NCI-H2029 (cell line): ENCODE measurements around the gene ZBTB25.
A peak's percentile ranks its signal among the peaks of the same experiment; 100 is the strongest.
"Not testable (repeated sequence)": the region's sequence is repeated elsewhere in the genome, so short reads cannot be mapped to it uniquely, and the experiment has no call there.

Source experiments
- DNase-seq: peaks from one replicate; lab custom pipeline; 2025; lab: John Stamatoyannopoulos, UW

The ZBTB25 gene

GRCh38 chr14:64503434-64504309 is at the start of gene ZBTB25:
ZBTB25 (minus strand) TSS chr14:64503838; CDS start chr14:64490533, 13,305 bp downstream.
- DNase-seq, result peak; percentile 74

GRCh38 chr14:64550621-64551333 is 47.1 kb upstream of the ZBTB25 start:
- no peak for DNase-seq

GRCh38 chr14:64549791-64550620 is 46.4 kb upstream of the ZBTB25 start, which contains the start of gene PPP1R36:
PPP1R36 (plus strand) TSS chr14:64549961; CDS start chr14:64549998, 37 bp downstream.
- DNase-seq, result peak; percentile 3

GRCh38 chr14:64549016-64549415 is 45.4 kb upstream of the ZBTB25 start:
- no peak for DNase-seq

- DNase-seq, result no peak
These were observed 41.1 kb upstream of the ZBTB25 start for GRCh38 chr14:64544607-64545312.

- DNase-seq, result no peak
These were observed 39.2 kb upstream of the ZBTB25 start for GRCh38 chr14:64542836-64543201.

- DNase-seq, result no peak
These were observed 38.6 kb upstream of the ZBTB25 start for GRCh38 chr14:64541972-64542835.

- DNase-seq, result no peak
These were observed 37.8 kb upstream of the ZBTB25 start for GRCh38 chr14:64541261-64541971.

- peak; percentile 92 for DNase-seq
These were observed 36.9 kb upstream of the ZBTB25 start, which contains the start of gene HSPA2 for GRCh38 chr14:64540208-64541202. HSPA2 (plus strand) TSS chr14:64540741; CDS start chr14:64540850, 109 bp downstream.

- DNase-seq, result no peak
These were observed 33.0 kb upstream of the ZBTB25 start for GRCh38 chr14:64536488-64537245.

- no peak for DNase-seq
These were observed 27.9 kb upstream of the ZBTB25 start for GRCh38 chr14:64531567-64531966.

- DNase-seq, result no peak
These were observed 21.7 kb upstream of the ZBTB25 start for GRCh38 chr14:64525354-64525753.

GRCh38 chr14:64522591-64523355 is 19.1 kb upstream of the ZBTB25 start:
- DNase-seq, result no peak

- DNase-seq, result no peak
These were observed 17.1 kb upstream of the ZBTB25 start for GRCh38 chr14:64520699-64521098.

GRCh38 chr14:64518229-64518628 is 14.6 kb upstream of the ZBTB25 start:
- no peak for DNase-seq

- DNase-seq, result not testable (repeated sequence)
These were observed 14.0 kb upstream of the ZBTB25 start for GRCh38 chr14:64517667-64518066.

GRCh38 chr14:64516969-64517368 is 13.3 kb upstream of the ZBTB25 start:
- DNase-seq, result no peak
